Measurements from ENCODE around the gene NFATC1.

GRCh38 chr18:79387615-79388014 lies 8.1 kb upstream of the NFATC1 start:
- TF ChIP-seq EZH2 (IDR thresholded peaks at IDR 0.05; ENCODE audit: insufficient read depth, poor library complexity, severe bottlenecking) (no peak), EZH2phosphoT487 (IDR thresholded peaks at IDR 0.05; ENCODE audit: insufficient read depth, low read depth) (no peak)
